ENCODE data around the gene KIF1A.

The KIF1A gene

DNA sequence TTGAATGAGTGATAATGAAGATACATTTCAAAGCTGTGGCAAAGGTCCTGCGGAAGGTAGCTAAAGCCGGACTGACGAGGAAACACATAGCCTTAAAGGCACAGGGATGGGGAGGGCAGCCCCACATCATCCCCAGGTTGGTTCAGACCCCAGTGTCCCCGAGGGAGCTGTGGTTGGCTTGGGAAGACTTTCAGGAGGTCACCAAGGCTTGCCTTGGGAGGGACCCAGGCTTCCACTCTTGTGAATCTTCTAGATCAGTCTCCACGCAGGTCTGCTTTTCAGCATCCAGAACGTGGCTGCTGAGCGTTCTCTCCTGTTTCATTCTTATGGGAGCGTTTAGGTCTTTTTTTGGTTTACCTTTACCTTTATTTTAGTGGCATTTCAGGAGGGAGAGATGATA lies 16.8 kb downstream of the KIF1A start:
- no peak for DNase-seq (ENCODE audit: low read depth)

DNA sequence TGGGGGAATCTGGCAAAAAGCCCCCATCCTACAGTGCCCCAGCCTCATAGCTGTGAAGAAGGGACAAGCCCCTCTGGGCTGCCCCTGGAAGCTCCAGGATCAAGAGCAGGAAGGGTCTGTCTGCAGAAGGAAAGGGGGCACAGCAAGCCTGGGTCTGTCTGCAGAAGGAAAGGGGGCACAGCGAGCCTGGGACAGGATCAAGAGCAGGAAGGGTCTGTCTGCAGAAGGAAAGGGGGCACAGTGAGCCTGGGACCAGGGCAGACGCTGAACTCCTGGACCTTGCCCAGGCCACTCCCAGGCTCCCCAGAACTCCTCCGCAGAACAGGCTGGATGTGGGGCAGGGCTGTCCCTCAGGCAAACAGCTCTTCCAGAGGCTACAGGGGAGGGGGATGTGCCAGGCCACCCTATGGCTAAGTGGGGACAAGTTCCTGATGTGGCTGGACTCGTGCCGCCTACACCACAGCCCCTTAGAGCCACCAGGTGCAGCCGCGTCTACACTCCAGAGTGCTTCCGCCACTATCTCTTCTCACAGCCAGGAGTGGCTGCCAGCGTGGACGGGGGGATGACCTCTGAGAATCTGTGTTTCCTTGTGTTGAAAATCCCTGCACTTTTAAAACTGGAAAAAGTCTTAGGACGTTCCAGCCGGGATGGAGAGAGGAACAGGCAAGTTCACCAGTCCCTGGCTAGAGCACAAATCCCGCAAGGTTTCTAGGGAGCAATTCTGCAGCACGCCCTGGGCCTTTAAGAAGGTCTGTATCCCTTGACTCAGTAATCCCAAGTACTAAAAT lies 20.8 kb downstream of the KIF1A start:
- DNase-seq (ENCODE audit: low read depth) = no peak

DNA sequence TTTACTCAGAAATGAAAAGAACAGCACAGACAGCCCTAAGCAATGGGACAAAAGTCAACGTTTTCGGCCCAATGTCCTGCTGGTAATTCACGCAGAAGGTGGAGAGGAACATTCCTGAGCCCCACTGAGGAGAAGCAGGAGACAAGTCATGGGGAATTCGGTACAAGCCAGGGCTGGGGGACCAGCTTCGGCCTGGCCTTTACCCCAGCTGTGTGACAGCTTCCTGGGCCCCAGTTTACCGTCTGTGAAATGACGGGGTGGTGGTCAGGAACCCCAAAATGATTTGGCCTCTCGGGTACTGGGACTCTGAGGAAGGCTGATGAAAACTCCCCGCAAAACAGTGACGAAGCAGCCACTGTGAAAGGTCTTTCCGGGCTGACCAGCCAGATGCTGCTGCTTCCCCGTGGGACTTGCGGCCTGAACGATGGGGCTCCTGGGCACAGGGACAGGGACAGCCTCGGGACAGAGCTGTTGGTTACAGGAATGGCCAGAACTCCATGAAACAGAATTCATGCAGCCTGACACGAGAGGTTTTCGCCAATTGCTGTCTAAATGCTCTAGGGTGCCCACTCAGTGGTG lies 21.6 kb downstream of the KIF1A start:
- no peak for DNase-seq (ENCODE audit: low read depth)

DNA sequence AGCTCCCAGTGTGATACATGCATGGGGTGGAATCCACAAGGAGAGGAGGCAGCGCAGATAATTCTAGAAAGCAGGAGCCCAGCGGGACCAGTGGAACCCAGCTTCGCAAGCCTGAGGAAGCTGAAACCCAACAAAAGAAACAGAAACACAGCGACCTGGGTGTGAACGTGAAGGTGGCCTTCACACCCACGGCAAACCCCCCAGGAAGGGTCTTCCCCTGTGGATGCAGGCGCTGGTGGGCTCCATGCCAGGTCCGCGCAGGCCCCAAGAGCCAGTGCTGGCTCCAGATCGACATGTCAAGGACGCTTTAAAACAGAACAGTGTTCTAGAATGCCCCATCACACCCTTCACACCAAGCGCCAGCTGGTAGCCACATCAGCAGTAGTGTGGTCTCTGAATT lies 22.1 kb downstream of the KIF1A start:
- no peak for DNase-seq (ENCODE audit: low read depth)

DNA sequence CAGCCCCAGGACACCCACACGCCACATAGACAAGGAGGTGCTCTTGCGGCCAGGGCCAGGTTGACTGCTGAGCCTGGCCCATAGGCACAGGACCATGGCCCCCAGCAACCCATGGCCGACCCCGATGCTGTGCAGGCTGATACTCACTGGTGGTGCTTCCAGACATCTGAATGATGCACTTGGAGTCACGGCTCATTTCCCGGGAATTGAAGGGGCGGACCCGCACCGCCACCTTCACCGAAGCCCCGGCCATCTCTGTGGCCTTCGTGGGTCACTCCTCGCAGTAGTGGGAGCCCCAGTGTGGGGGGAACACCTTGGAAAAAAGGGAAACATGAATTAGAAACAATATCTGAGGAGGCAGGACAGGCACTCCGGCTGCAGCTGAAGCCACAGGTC lies 22.5 kb downstream of the KIF1A start:
- DNase-seq (ENCODE audit: low read depth) = no peak

DNA sequence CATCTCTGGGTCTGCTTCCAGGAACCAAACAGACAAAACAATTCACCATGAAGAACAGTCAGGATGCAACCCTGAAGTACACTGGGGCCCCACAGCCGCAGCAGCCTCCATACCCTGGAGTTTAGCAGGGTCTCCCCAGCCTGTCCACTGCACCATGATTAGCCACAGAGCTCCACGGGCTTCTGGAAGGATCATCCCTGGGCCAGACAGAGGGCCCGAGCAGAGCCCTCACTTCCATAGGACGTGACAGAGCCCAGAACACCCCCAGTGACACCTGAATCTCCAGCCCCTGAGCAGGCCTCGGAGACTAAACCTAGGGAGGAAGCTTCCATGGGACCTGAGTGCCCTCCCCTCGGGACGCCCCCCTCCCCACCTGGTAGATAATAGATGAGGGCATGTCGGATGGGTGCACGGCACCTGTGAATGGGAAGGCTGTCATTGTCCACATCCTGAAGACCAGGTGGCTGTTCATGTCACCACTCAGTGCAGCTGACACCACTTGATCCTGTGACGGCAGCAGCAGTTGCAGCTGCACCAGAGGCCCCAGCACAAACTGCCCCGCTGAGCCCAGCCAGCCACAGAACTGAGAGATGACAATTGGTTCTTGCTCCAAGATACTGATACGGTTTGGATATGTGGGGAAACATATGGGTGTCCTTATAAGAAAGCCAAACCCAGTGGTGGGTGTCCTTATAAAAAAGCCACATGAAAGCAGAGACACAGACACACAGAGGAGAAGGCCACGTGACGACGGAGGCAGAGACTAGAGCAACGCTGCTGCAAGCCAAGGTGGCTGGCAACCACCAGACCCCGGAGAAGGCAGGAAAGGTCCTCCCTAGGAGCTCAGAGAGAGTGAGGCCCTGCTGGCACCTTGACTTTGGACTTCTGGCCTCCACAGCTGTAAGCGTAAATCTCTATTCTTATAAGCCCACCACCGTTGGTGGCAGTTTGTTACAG lies 23.2 kb downstream of the KIF1A start:
- no peak for DNase-seq (ENCODE audit: low read depth)

DNA sequence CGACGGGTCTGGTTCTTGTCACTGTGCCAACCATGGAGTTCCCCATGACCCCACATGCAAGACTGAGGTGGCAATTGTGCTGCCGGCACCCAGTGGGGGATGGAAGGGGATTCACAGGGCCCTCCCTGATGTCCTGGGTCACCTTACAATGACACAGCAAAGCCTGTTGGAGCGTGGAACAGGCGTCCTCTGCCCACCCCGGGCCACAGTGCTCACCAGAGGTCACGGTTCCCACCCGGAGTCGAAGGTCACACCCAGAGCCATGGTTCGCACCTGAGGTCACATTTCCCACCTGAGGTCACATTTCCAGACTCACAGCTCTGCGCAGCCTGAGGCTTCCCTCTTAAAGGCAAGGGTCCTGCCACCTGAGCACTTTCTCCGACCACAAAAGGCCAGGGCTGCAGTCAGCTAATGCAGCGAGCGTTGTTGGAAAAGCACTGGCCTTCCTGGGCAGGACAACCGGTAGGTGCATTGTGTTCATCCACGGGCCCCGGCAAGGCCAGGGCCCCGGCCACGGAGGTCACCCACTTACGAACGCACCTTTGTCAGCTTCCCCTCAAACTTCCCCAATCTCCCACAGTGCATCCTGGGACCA lies 24.0 kb downstream of the KIF1A start:
- no peak for DNase-seq (ENCODE audit: low read depth)

DNA sequence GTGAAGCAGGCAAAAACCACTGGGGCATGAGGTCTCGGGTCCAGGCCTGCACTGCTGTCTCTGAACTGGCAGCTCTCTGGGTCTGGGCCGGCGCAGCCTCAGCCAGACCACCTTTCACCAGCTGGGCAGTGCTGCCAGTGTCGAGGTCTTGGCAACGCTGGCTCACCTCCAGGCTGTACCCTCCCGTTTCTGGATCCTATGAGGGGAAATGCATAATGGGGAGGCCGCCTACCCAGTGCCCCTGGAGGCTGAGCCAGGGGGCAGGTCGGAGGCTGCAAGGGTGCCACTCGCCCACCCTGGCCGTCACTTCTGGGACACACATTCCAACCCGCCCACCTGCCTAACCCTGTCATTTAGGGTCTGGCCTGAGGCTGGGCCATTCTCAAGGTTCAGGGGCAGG lies 24.6 kb downstream of the KIF1A start:
- DNase-seq (ENCODE audit: low read depth) = no peak

DNA sequence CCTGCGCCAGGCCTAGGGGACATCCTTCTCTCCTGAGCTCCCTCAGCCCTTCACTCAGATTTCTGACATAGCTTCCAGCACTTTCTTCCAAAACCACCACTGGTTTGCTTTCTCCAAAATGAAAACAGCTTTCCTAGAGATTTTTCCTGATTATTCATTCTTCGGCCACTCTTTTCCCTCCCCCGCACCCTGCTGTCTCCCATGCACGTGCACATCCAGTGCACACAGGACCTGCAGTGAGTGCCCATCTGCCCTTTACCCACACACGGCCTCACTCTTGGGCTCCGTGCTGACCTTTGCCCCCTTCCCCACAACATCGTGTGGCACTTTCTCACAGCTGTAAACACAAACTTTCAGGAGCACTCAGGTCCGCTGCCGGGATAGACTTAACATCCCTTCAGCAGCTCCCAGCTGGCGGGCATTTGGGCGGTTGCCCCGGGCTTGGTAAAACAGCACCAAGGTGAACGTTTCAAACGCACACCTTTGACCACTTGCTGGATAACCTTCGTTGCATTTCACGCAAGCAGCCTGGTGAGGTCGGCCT lies 25.8 kb downstream of the KIF1A start:
- no peak for DNase-seq (ENCODE audit: low read depth)

DNA sequence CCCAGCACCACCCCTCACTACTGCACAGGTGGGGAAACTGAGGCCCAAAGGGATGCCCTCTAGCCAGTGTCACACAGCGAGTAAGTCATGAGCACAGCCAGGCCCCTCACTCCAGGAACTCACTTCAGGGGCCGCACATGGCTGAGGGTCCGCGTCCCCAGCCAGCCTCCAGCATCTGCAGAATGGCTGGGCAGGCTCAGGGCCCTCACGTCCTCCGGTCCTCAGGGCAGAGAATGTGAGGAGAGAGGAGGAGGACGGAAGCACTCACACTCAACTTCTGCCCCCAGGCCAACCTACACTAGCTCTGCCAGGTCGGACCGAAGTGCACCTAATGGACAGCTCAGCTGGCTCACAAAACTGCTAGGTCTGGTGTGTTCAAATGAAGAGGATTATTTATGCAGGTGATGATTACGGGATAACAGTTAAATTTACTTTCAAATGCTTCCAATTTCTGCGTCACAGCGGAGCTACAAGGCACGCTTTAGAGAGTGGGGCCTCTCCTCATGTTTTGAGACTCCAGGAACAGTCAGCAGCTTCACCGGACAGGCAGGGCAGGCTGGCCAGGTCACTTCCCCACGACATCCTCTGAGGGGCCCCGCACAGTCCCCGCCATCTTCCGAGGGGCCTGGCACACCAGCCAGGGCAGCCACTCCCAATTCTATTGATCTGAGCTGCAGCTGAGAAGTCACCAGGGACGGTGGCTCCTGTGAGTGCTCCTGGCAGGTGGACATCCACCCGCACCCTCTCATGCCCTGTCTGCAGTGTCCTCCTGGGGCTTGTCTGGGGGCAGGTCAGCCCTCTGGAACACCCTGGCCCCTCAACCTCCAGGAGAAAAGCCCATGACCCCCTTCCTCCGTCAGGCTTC lies 26.5 kb downstream of the KIF1A start:
- DNase-seq (ENCODE audit: low read depth) = no peak

DNA sequence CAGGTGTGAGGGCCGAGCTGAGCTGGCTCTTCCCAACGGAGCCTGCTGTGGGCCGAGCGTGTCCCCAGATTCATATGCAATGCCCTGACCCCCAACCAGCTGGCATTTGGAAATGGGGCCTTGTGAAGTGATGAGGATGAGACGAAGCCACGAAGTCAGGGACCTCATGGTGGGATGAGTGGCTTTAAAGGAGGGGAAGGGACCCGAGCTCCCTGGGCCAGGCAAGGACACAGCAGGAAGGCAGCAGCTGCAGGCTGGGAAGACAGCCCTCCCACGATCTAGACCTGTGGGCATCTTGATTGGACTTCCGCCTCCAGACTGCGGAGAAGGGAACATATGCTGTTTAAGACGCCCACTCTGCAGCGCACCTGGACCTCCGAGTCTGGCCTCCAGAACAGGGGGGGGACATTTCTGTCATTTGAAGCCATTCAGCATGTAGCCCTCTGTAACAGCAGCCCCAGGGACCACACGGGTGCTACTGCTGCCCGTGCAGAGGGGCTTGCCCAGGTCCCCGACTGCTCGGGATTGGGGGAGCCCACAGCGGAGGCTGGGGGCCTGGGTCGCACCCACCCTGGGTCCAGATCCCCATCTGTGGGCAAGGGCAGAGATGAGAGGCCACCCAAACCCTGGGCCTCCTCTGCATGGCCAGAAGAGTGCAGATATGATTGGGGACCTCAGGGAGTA lies 27.2 kb downstream of the KIF1A start:
- no peak for DNase-seq (ENCODE audit: low read depth)

DNA sequence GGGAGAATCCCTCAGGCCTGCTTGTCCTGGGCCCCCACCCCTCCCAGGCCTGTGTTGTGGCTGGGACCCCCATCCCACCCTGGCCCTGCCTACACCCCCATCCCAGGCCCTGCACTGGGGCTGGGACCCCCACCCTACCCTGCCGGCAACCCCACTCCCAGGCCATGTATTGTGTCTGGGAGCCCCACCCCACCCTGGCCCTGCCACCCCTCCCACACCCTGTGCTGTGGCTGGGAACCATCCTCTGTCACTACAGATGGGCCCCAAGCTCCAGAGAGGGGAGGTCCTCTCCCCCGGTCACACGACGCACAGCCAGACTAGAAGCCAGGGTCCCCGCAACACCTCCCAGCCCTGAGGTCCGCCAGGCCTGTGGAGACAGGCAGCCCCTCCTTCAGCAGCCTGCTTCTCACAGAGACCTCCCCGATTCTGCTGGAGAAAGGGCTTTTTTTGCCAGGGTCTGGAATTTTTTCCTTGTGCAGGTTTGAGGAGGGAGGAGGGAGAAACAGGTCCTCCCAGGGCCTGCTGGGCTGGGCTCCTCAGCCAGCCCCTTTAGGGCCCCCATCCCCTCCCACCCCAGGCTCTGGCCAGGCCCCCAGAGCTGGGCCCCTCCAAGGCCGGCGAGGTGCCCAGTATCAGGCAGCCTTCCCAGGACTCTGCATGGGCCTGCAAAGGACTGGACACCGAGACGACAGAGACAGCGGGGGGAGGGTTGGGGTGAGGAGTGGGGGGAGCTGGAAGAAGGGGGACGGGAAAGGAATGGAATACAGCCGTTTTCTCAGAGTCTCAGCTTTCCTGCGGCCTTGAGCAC lies 28.0 kb downstream of the KIF1A start:
- DNase-seq (ENCODE audit: low read depth) = no peak

DNA sequence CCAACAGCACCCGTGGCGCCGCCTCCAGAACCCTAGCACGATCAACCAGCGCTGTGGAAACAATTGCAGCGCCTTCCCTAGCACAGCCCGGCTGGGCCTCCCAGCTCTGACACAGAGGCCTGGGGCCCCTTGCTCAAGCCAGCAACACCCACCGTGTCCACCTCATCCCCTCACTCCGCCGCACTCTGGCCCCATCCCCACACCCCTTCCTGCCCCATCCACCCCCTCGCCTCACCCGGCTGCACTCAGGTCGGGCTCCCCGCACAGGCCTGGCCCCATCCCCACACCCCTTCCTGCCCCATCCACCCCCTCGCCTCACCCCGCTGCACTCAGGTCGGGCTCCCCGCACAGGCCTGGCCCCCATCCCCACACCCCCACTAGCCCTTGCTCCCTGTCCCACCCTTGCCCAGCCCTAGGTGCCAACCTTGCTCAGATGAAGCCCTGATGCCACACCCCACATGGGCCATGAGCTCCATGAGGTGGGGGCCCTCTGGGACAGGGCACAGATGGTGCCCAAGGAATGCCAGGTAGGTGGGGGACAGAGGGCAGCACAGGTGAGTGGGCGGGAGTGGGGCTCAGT lies 28.7 kb downstream of the KIF1A start:
- DNase-seq (ENCODE audit: low read depth) = no peak

DNA sequence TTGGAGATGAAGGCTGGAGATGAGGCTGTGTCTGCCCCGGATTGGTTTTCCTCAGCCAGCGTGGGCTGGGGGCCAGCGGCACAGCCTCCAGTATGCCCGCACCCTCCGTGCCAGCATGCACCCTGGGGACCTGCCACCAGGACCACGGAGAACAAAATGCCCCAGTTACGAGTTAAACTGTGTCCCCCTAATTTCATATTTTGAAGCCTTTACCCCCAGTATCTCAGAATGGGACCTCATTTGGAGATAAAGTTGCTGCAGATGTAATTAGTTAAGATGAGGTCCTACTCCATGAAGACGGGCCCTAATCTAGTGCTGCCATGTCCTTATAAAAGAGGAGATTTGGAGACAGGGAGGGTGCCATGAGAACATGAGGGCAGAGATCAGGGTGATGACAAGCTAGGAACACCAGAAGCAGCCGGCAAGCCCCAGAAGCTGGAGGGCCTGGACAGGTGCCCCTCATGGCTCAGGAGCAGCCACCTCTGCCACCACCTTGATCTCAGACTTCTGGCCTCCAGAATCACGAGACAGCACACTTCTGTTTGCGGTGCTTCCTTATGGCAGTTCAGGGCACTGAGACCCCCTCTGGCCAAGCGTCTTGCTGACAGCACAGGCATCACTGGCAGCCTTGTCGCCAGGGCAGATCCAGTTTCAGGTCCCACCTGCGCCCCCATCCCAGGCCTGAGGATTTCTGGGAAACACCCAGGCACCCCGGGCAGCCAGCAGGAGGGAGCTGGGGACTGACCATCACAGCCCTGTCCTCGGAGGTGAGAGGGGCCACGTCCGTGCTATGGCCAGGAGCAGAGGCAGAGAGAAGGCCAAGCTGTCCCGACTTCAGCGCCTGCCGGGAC lies 29.4 kb downstream of the KIF1A start:
- DNase-seq (ENCODE audit: low read depth) = no peak

DNA sequence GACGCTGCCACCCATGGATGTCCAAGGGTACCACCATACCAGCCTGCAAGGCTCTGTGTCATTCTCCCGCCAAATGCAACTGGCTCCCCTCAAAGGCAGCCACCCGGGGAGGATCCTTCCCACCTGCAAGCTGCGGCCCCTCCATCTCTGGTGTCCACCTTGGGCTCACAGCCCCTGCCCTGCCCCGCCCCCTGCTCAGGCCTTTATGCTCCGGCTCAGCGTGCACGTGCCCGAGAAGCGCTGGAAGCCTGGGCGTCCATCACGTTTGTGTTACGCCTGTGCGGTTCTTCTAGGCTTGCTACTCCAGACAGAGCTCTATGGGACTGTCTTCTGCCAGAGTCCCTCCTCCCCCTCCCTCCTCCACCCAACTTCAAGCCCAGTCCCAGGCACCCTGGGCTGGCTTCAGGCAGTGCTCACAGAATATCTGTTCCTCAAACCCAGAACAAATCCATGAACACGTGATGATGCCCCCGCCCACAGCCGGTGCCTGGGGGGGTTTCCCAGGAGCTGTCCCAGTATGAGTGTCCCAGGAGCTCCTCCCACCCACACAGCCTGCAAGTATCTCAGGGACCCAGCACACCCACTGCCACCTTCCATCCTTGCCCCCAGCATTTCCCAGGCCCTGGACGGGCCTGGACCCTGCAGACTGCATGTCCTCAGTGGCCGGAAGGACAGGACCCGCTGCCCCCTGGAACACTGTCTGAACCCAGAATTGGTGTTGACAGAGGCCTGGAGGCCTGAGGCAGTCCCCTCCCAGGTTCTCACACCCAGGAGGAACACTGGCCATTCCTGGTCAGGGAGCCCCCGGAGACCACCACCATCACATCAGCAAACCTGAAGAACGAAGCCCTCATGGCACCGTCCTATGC lies 30.3 kb downstream of the KIF1A start:
- no peak for DNase-seq (ENCODE audit: low read depth)

DNA sequence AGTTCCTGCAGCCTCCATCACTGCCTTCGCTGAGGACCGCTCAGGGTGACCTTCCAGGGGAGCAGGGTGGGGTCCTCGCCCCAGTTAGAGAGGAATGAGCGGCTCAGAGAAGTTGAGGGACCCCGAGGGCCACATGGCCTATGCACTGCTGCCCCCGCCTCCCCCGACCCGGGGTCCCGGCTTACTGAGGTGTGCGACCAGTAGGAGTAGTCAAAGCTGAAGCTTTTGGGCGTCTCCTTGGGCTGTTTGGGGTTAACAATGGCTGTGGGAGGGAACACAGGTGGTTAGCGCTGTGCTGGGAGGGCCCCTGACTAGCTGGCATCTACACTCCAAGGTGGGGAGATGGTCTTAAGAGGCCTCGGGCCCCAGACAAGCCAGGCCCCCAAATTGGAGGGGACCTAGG lies 31.0 kb downstream of the KIF1A start:
- no peak for DNase-seq (ENCODE audit: low read depth)

DNA sequence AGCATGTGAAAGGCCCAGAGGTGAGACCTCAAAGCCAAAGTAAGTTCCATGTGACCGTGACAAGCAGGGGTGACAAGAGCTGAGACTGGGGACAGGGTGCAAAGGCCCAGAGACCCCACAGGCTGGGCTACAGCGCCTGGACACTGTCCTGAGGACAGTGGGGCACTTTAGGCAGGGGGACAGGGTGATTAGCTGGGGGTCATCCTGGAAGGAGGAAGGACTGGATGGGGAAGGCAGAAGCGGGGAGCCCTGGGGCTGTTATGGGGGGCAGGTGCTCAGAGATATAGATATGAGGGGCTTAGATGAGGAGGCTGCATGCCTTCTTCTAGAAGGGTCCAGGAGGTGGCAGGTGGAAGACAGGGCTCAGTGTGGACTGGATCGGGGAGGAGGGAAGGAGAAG lies 31.5 kb downstream of the KIF1A start:
- no peak for DNase-seq (ENCODE audit: low read depth)
